HG03196 (cell line): Measurements from ENCODE around the gene AHRR.
"Not testable (repeated sequence)": the region's sequence is repeated elsewhere in the genome, so short reads cannot be mapped to it uniquely, and the experiment has no call there.

Source experiments
- ATAC-seq: cut with Tn5 transposase; IDR thresholded peaks from one replicate; pipeline ENCODE4 v1.9.1; 2021; ENCODE audit not compliant: unreplicated experiment

AHRR gene

GRCh38 chr5:305050-305449 lies 16.5 kb upstream of the AHRR start:
- ATAC-seq: no peak

- no peak for ATAC-seq
Measured at GRCh38 chr5:305459-305858, 16.1 kb upstream of the AHRR start.

GRCh38 chr5:306011-306805 lies 15.3 kb upstream of the AHRR start:
- ATAC-seq: no peak

- no peak for ATAC-seq
Measured at GRCh38 chr5:307306-307705, 14.2 kb upstream of the AHRR start.

GRCh38 chr5:307794-308579 lies 13.5 kb upstream of the AHRR start:
- no peak for ATAC-seq

- ATAC-seq: no peak
Measured at GRCh38 chr5:308672-309271, 12.7 kb upstream of the AHRR start.

- not testable (repeated sequence) for ATAC-seq
Measured at GRCh38 chr5:309831-310230, 11.7 kb upstream of the AHRR start.

GRCh38 chr5:310516-310915 lies 11.0 kb upstream of the AHRR start:
- ATAC-seq: no peak

- no peak for ATAC-seq
Measured at GRCh38 chr5:310941-311434, 10.5 kb upstream of the AHRR start.

GRCh38 chr5:311963-312362 lies 9.6 kb upstream of the AHRR start:
- no peak for ATAC-seq

- ATAC-seq: no peak
Measured at GRCh38 chr5:312845-313244, 8.7 kb upstream of the AHRR start.

GRCh38 chr5:313265-313664 lies 8.2 kb upstream of the AHRR start:
- no peak for ATAC-seq

- ATAC-seq: no peak
Measured at GRCh38 chr5:313806-314376, 7.6 kb upstream of the AHRR start.

- no peak for ATAC-seq
Measured at GRCh38 chr5:314676-315487, 6.6 kb upstream of the AHRR start.

GRCh38 chr5:315488-316209 lies 5.9 kb upstream of the AHRR start:
- ATAC-seq: no peak

GRCh38 chr5:316210-317085 lies 5.1 kb upstream of the AHRR start:
- peak; percentile 8 for ATAC-seq

- ATAC-seq: peak; percentile 57
Measured at GRCh38 chr5:317086-317811, 4.3 kb upstream of the AHRR start.

- no peak for ATAC-seq
Measured at GRCh38 chr5:318341-318897, 3.1 kb upstream of the AHRR start.
